ENCODE data around the gene DAPK1.
"Not testable (repeated sequence)": the region's sequence is repeated elsewhere in the genome, so short reads cannot be mapped to it uniquely, and the experiment has no call there.

Gene DAPK1

GRCh38 chr9:87542141-87542540 is 44.5 kb downstream of the DAPK1 start:
- FAIRE-seq (no peak), DNase-seq (ENCODE audit: low spot score) (peak; percentile 38)

- FAIRE-seq = peak; percentile 51
- no peak for DNase-seq (ENCODE audit: low spot score)
Measured at GRCh38 chr9:87543251-87543650, 45.6 kb downstream of the DAPK1 start.

DNA sequence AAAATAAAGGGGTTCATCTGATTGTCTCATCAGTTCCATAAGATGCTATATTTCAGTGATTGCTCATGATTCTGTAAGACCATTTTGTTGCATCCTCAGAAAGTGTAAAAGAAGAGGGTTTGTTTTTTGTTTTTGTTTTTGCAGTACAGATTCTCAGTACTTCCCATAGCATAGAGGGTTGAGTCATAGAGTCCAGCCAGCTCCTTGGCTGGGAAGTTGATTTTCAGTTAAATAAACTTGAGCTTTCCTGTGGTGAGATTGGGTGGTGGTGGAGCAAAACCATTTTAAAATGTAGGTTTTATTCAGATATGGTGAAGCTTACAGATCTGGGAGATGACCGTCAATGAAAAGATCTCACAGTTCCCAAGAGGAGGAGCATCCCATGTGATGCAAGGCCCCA is 48.2 kb downstream of the DAPK1 start:
- no peak for DNase-seq (ENCODE audit: low spot score)
- FAIRE-seq = peak; percentile 69

DNA sequence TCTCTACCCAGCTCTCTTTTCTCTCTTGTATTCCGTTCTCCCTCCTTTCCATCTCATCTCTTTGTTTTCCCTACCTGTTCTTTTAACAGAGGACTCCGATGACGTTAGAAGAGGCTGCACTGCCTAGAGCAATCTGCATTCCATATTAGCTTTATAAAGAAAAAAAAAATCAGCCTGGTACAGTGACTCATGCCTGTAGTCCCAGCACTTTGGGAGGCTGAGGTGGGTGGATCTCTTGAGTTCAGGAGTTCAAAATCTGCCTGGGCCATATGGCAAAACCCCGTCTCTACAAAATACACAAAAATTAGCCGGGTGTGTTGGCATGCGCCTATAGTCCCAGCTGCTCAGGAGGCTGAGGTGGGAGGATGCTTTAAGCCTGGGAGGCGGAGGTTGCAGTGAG is 49.0 kb downstream of the DAPK1 start:
- DNase-seq (ENCODE audit: low spot score) = peak; percentile 40
- peak; percentile 77 for FAIRE-seq

DNA sequence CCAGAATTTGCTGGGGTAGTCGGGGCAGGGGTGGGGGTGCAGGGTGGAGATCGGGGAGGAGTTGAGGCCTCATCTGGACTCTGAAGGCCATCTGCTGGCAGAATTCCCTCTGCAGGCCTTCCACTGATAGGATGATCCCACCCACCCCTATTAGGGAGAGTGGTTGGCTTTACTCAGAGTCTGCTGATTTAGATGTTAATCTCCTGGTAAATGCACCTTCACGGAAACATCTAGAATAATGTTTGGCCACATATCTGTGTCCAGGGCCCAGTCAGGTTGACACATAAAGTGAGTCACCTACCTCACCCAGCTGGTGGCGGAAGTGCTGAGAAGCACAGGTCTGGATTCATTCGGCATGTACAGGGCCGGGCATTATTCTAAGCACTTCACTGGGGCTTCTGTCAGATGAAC is 50.0 kb downstream of the DAPK1 start:
- DNase-seq (ENCODE audit: low spot score) = peak; percentile 88
- peak; percentile 91 for FAIRE-seq

GRCh38 chr9:87548159-87548558 is 50.5 kb downstream of the DAPK1 start:
- FAIRE-seq (no peak), DNase-seq (ENCODE audit: low spot score) (no peak)

DNA sequence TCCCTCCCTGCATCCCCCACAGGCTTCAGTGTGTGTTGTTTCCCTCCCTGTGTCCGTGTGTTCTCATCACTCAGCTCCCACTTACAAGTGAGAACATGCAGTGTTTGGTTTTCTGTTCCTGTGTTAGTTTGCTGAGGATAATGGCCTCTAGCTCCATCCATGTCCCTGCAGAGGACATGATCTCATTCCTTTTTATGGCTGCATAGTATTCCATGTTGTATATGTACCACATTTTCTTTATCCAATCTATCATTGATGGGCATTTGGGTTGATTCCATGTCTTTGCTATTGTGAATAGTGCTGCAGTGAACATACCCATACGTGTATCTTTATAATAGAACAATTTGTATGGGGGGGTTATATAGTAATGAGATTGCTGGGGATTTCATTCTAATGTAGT is 51.4 kb downstream of the DAPK1 start:
- not testable (repeated sequence) for DNase-seq (ENCODE audit: low spot score); FAIRE-seq

DNA sequence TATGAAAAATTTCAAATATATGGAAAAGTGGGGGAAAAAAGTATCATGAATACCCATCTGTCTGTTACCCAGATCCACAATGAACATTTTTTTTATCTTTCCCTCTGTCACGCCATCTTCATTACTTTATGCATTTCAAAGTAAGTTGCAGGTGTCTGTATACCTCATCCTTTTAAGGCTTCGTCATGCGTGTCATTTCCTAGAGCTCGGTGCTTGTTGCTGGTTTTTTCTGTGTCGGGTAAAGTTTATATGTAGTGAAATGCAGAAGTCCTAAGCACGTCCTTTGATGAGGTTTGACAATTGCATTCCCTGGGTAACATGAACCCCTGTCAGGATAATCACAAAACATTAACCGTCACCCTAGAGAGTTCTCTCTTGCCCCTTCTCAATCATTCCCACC is 52.1 kb downstream of the DAPK1 start:
- FAIRE-seq (no peak), DNase-seq (ENCODE audit: low spot score) (no peak)

- FAIRE-seq (no peak), DNase-seq (ENCODE audit: low spot score) (no peak)
Measured at GRCh38 chr9:87550253-87550954, 52.7 kb downstream of the DAPK1 start.

DNA sequence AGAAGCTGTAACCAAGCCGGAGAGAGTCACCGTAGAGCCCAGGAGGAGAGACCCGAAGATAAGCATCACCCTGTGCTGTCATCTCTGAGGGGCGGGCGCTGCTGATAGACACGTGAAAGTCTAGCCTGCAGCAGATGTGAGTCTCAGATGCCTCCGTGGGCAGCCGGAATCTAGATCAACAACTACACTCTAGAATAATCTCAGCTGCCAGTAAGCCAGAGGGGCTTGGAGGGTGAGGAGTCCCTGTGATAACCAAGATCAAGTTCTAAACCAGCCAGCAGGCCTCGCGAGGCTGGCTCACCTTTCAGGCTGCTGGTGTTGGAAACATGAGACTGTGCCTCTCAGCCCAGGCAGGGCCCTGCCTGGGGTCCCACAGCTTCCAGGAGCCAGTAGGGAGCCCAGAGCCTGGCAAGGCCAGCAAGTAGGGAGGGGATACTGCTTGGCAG is 54.1 kb downstream of the DAPK1 start:
- no peak for DNase-seq (ENCODE audit: low spot score)
- FAIRE-seq = no peak

GRCh38 chr9:87554171-87554910 is 56.7 kb downstream of the DAPK1 start:
- FAIRE-seq = no peak
- no peak for DNase-seq (ENCODE audit: low spot score)

DNA sequence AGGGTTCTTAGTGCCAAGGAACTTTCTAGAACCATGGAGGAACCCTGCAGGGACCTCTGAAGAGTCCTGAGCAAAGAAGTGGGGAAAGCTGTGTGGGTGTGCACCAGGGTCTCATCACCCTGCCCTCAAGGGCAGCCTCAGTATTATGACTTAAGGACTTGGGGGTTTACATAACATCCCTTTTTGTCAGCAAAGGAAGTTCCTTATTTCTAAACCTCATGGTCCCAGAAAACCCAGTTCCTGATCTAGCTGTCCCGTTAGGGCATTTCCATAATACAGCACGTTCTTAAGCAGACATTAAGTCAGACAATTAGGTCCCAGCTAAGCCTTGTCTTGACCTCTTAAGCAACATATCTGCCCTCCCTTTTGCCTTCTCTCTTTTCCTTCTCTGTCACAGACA is 57.3 kb downstream of the DAPK1 start:
- DNase-seq (ENCODE audit: low spot score) (no peak), FAIRE-seq (no peak)

DNA sequence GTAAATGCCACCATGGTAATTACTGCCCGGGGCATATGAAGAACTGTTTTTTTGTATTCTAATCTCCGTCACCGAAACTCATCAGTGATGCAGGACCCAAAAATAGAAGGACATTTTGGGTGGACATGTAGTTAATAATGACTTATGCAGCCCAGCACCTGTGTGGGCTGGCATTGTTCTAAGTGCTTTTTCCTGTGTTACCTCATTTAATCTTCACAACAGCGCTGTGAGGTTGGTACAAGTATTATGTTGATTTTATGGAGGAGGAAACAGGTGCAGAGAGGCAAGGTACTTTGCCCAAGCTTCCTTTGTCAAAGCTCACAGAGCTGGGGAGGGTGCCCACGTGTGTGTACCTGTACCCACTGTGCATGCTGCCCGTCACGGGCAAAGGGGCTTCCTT is 58.4 kb downstream of the DAPK1 start:
- DNase-seq (ENCODE audit: low spot score) = no peak
- no peak for FAIRE-seq

DNA sequence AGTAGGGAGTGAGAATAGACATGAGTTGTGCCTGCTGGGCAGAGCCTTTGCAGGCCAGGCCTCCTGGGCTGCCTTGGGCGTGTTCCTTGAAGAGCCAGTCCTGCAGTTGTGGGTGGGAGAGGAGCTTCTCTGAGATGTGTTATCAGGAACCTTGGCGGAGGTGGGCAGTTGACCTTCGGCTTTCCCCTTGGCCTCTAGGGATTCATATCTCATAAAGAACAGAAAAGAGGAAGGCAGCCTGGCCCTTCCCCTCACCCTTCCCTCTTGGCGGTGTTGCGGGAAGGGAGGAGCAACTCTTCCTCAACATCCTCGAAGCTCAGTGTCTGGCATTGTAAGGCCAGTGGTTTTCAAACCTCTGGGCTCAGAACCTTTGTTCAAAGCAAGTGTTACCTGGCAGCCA is 59.2 kb downstream of the DAPK1 start:
- DNase-seq (ENCODE audit: low spot score) = no peak
- no peak for FAIRE-seq

DNA sequence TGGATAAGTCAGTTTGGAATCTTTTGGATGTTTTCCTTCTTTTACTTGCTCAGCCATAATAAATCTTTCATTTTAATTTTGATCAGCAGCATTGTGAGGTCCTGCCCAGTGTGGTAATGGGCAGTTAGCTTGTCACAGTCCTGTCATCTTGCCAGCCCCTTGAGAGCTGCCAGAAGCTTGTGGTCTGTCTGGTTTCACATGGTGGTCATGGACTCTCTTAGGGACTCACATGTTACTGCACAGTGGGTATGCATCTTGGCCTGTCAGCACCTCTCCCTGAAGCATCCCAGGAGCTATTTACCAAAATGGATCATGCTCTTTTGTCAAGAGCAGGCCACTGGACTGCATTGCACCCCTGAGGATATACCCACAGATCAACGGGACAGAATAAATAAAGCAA is 60.3 kb downstream of the DAPK1 start:
- FAIRE-seq = peak; percentile 82
- peak; percentile 58 for DNase-seq (ENCODE audit: low spot score)

- no peak for FAIRE-seq
- DNase-seq (ENCODE audit: low spot score) = no peak
Measured at GRCh38 chr9:87558606-87559190, 61.0 kb downstream of the DAPK1 start.

GRCh38 chr9:87562062-87562461 is 64.4 kb downstream of the DAPK1 start:
- FAIRE-seq (no peak), DNase-seq (ENCODE audit: low spot score) (no peak)

DNA sequence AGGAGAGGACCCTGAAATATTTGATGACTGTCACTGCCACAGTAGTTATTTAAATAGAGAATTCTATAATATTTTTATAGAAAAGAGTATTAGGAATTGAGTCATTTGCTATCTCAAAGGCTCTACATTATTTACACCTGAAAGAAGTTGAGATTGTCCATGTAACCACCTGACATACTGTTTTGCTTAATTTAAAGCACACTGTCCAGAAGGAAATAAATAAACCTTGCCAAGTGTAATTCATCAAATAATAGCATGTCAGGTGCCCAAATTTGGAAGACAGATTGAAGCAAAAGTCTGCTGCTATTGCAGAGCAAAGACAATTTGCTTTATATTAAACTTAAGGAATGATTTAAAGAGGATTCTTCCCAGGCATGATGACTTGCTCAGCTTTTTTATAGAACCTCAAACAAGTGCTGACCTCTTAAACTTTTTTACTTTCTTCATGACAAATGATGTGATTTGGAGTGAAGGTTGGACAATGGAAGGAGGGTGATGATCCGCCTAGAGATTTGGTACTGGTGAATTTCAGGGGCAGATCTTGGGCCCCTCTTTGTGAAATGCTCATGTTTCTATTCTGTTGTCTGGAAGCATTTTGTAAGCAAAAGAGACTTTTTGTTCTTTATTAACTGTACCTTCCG is 65.0 kb downstream of the DAPK1 start:
- DNase-seq (ENCODE audit: low spot score) (no peak), FAIRE-seq (no peak)

- FAIRE-seq (peak; percentile 97), DNase-seq (ENCODE audit: low spot score) (peak; percentile 91)
Measured at GRCh38 chr9:87564111-87564510, 66.4 kb downstream of the DAPK1 start.

GRCh38 chr9:87564791-87565241 is 67.1 kb downstream of the DAPK1 start:
- no peak for DNase-seq (ENCODE audit: low spot score)
- FAIRE-seq = no peak

DNA sequence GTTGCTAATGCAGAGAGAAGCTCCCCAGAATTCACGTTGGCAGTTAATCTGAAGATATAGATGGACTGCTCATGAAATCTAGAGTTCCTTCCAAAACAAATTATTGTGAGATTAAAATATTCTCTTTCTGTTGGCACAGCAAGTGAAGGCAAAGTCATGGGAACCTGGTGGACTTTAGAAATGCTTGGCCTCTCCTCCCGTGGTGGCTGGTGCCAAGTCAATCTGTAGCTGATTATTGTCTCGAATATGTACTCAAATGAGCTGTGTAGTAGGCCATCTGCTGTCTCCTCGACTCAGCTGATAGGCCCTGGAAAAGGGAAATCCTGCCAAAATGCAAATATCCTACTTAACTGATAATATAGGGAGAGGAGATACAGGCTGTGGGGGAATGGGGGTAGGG is 69.3 kb downstream of the DAPK1 start:
- DNase-seq (ENCODE audit: low spot score) (no peak), FAIRE-seq (no peak)

DNA sequence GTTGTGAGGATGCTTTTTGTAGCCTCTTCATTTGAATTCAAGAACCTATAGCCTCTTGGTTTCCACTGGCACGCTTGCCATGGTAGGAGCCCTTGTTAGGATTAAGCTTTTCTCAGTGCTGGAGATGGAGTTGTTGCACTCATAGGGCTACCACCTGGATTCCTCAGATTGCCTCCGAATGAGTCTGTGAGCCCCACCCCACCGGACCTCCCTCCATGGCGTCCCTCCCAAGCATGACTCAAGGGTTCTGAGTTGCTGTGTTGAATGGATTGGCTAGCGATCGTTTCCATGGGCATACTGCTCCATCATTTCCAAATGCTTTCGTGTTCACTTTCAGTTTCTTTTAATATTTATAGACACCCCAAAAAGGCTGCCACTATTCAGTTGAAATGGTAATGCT is 69.9 kb downstream of the DAPK1 start:
- DNase-seq (ENCODE audit: low spot score) = no peak
- FAIRE-seq = no peak

All from RCC 7860 (cell line).